ENCODE data around the gene MPV17L2.

- TF ChIP-seq CTCF (IDR thresholded peaks at IDR 0.05): no peak
- TF ChIP-seq POLR2A (IDR thresholded peaks at IDR 0.05): no peak
These were observed 27.0 kb upstream of the MPV17L2 start for GRCh38 chr19:18165794-18166544.

Data from testis (tissue), 2 donors.